B cell (primary cell): ENCODE results near the gene AKT3. TPM values are rescaled to one million over a fixed set of nuclear protein-coding genes. Genes with fewer than 3 reads are reported as not detected.

Experiments used
- ATAC-seq: fragments of 200-7000 bp; cut with Tn5 transposase; one replicate; pipeline ENCODE4 v1.10.0; 2021; ENCODE audit warnings: low read depth, mild to moderate bottlenecking, moderate number of reproducible peaks, moderate library complexity
- CTCF ChIA-PET: fragments of 350-600 bp; sonication (Branson Sonifier 250); formaldehyde crosslinking; loops from one replicate; lab custom pipeline; 2021; ENCODE audit warnings: antibody characterized with exemption, inconsistent platforms; lab: Charles Lee
- POLR2A ChIA-PET: fragments of 350-600 bp; sonication (Branson Sonifier 250); formaldehyde crosslinking; loops from one replicate; lab custom pipeline; 2021; ENCODE audit warnings: antibody characterized with exemption; lab: Charles Lee
- DNase-seq: peaks from one replicate; pipeline ENCODE4 v3.0.0; 2013
- H2AFZ ChIP-seq: 2 replicates; pipeline ENCODE4 v1.6.1; 2012; ENCODE audit warnings: mild to moderate bottlenecking, low read depth, low read length; ENCODE audit not compliant: insufficient read depth, poor library complexity, severe bottlenecking
- H3K27ac ChIP-seq, 2 donors: 1 replicate in 1 of 2; 2 replicates in 1 of 2; pipeline ENCODE4 v1.5.1; 2012 to 2013; ENCODE audit warnings: low read length in 2 of 2, mild to moderate bottlenecking in 2 of 2, moderate library complexity in 1 of 2
- H3K27me3 ChIP-seq, 4 experiments: fragments of 200-600 bp in 1 of 4; sonication (generic) in 1 of 4; replicated peaks in 1 of 4; 1 replicate in 2 of 4; 2 replicates in 2 of 4; pipeline versions ENCODE4 v1.6.1 to v1.7.0; 2013 to 2016; ENCODE audit warnings: low read length in 3 of 4, mild to moderate bottlenecking in 2 of 4, mixed read lengths in 1 of 4, moderate library complexity in 1 of 4; ENCODE audit not compliant: insufficient read depth in 4 of 4, control insufficient read depth in 3 of 4; ENCODE audit errors: control extremely low read depth in 1 of 4
- H3K36me3 ChIP-seq, 2 experiments: replicated peaks in 1 of 2; 1 replicate in 1 of 2; 2 replicates in 1 of 2; pipeline versions ENCODE4 v1.6.1 to v1.7.1; 2013; ENCODE audit warnings: low read length in 1 of 2; ENCODE audit not compliant: insufficient read depth in 2 of 2, control insufficient read depth in 1 of 2; ENCODE audit errors: control extremely low read depth in 1 of 2, extremely low read depth in 1 of 2
- H3K4me1 ChIP-seq, 2 donors: fragments of 200-600 bp in 1 of 2; sonication (generic) in 1 of 2; 1 replicate in 1 of 2; 2 replicates in 1 of 2; pipeline versions ENCODE4 v1.5.1 to v1.6.1; 2013 to 2017; ENCODE audit warnings: low read length in 2 of 2; ENCODE audit not compliant: control insufficient read depth in 2 of 2, insufficient read depth in 2 of 2
- H3K4me2 ChIP-seq: replicated peaks from 2 replicates; pipeline ENCODE3; 2012; ENCODE audit warnings: mild to moderate bottlenecking, low read depth, low read length; ENCODE audit not compliant: poor library complexity, severe bottlenecking
- H3K4me3 ChIP-seq, 5 experiments: fragments of 200-600 bp in 1 of 5; sonication (generic) in 1 of 5; 1 replicate in 3 of 5; 2 replicates in 2 of 5; pipeline versions ENCODE4 v1.5.1 to v1.7.0; 2011 to 2016; ENCODE audit warnings: low read length in 4 of 5, mild to moderate bottlenecking in 4 of 5, low read depth in 2 of 5, control low read depth in 1 of 5, moderate library complexity in 1 of 5; ENCODE audit not compliant: insufficient read depth in 1 of 5; ENCODE audit errors: control extremely low read depth in 1 of 5, extremely low read depth in 1 of 5
- H3K79me2 ChIP-seq: fragments of 200-600 bp; sonication (generic); one replicate; pipeline ENCODE4 v1.6.0; 2016; ENCODE audit warnings: low read length; ENCODE audit not compliant: control insufficient read depth, insufficient read depth
- H3K9ac ChIP-seq: fragments of 200-600 bp; sonication (generic); 2 replicates; pipeline ENCODE4 v1.6.1; 2017; ENCODE audit warnings: mild to moderate bottlenecking, low read length, moderate library complexity
- H3K9me3 ChIP-seq, 3 donors: one replicate each; pipeline versions ENCODE4 v1.6.1 to v1.7.1; 2013; ENCODE audit warnings: low read length in 2 of 3; ENCODE audit not compliant: control insufficient read depth in 2 of 3, insufficient read depth in 1 of 3; ENCODE audit errors: control extremely low read depth in 1 of 3
- H4K20me1 ChIP-seq: 2 replicates; pipeline ENCODE4 v1.6.0; 2012; ENCODE audit warnings: mild to moderate bottlenecking, low read length; ENCODE audit not compliant: insufficient read depth, control insufficient read depth, poor library complexity, severe bottlenecking
- H3K27ac Mint-ChIP-seq: one replicate; pipeline ENCODE4 v1.8.0; 2021; ENCODE audit warnings: mixed read lengths
- H3K27me3 Mint-ChIP-seq: one replicate; pipeline ENCODE4 v1.8.0; 2021; ENCODE audit warnings: mixed read lengths
- H3K4me1 Mint-ChIP-seq: one replicate; pipeline ENCODE4 v1.8.0; 2021; ENCODE audit warnings: mixed read lengths
- H3K4me3 Mint-ChIP-seq: one replicate; pipeline ENCODE4 v1.8.0; 2021; ENCODE audit warnings: mixed read lengths
- H3K9me3 Mint-ChIP-seq: one replicate; pipeline ENCODE4 v1.8.0; 2022; ENCODE audit warnings: mixed read lengths; ENCODE audit not compliant: insufficient read depth
- EZH2 ChIP-seq: IDR thresholded peaks from 2 replicates; pipeline ENCODE4 v1.6.1; 2012; ENCODE audit warnings: borderline replicate concordance, low read depth, mild to moderate bottlenecking, moderate library complexity, low read length; ENCODE audit not compliant: insufficient read depth, poor library complexity, severe bottlenecking
- WGBS: methylation state at CpG from one replicate; pipeline ENCODE4 v1.1.5; 2013; ENCODE audit warnings: missing lambda C conversion rate; ENCODE audit not compliant: insufficient coverage; 5-methylcytosine and 5-hydroxymethylcytosine counted together
- intact Hi-C: fragments of 100-400 bp; cut with micrococcal nuclease; formaldehyde crosslinking; loops from one replicate; pipeline ENCODE4 v1.10.0; 2022
- polyA plus RNA-seq: library from polyadenylated mRNA; depleted of rRNA; stranded (reverse); fragments of >200 nt; gene quantifications from 2 replicates; pipeline ENCODE4 v1.2.3, GENCODE V29; 2012
- total RNA-seq, 2 donors: library from RNA; stranded (reverse); fragments of 120-200 nt in 1 of 2; gene quantifications; 1 replicate in 1 of 2; 2 replicates in 1 of 2; pipeline versions ENCODE4 v1.2.3 to v1.2.4, GENCODE V29; 2013 to 2022
- TF ChIP-seq, protein P1 (sequence below): fragments of 200-600 bp; IDR thresholded peaks from one replicate; pipeline ENCODE4 v1.8.0; 2022; ENCODE audit warnings: antibody characterized with exemption, mild to moderate bottlenecking

The AKT3 gene
- total and polyA plus RNA-seq, 2 donors (not counting 1 experiment from before 2014, with no cell fraction given), result 4.4 to 148 TPM

DNA sequence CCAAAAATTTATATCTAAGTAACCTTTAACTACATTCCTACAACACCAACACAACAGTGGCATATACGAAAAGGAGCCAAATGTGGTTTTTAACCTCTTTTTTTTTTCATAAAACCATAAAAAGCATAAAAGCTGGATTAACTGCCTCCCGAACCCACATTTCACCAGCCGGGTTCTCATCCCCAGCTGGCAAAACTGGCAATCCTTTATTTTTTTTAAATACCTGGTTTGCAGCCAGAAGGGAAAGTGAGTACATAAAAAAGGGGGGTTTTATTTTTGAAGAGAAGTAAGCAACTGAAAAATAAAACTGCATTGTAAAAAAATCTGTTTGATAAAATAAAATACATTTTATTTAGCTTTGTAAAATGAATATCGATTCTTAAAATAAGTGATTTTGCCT is 295.4 kb downstream of the AKT3 start:
- no peaks in the 10 kb centered on the region for H3K79me2 ChIP-seq
- H3K4me2 ChIP-seq, result no peak overlapping the region
- Mint-ChIP-seq H3K4me3 (no peak overlapping the region), H3K27me3 (no peaks in the 10 kb centered on the region), H3K9me3 (no peaks in the 10 kb centered on the region), H3K27ac (no peak overlapping the region), H3K4me1 (no peaks in the 10 kb centered on the region)
- no peak overlapping the region for H3K4me3 ChIP-seq
- H3K27me3 ChIP-seq, result no peaks in the 10 kb centered on the region
- whole genome bisulfite sequencing, result 100% methylated on average over 1 of the region's 4 CpGs
- ChIA-PET CTCF (no interaction called here), POLR2A (no interaction called here)
- no peak overlapping the region for H3K27ac ChIP-seq
- no peaks in the 10 kb centered on the region for H3K4me1 ChIP-seq
- no peaks in the 10 kb centered on the region for H3K36me3 ChIP-seq
- ATAC-seq (no peak), DNase-seq (no peak)
- no peak for TF ChIP-seq EZH2
- TF ChIP-seq, protein P1, sequence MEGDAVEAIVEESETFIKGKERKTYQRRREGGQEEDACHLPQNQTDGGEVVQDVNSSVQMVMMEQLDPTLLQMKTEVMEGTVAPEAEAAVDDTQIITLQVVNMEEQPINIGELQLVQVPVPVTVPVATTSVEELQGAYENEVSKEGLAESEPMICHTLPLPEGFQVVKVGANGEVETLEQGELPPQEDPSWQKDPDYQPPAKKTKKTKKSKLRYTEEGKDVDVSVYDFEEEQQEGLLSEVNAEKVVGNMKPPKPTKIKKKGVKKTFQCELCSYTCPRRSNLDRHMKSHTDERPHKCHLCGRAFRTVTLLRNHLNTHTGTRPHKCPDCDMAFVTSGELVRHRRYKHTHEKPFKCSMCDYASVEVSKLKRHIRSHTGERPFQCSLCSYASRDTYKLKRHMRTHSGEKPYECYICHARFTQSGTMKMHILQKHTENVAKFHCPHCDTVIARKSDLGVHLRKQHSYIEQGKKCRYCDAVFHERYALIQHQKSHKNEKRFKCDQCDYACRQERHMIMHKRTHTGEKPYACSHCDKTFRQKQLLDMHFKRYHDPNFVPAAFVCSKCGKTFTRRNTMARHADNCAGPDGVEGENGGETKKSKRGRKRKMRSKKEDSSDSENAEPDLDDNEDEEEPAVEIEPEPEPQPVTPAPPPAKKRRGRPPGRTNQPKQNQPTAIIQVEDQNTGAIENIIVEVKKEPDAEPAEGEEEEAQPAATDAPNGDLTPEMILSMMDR, result no peak
- H4K20me1 ChIP-seq, result no peaks in the 10 kb centered on the region
- no peak overlapping the region for H2AFZ ChIP-seq
- no peak overlapping the region for H3K9ac ChIP-seq
- no peaks in the 10 kb centered on the region for H3K9me3 ChIP-seq
- intact Hi-C loops, result no loop called here

DNA sequence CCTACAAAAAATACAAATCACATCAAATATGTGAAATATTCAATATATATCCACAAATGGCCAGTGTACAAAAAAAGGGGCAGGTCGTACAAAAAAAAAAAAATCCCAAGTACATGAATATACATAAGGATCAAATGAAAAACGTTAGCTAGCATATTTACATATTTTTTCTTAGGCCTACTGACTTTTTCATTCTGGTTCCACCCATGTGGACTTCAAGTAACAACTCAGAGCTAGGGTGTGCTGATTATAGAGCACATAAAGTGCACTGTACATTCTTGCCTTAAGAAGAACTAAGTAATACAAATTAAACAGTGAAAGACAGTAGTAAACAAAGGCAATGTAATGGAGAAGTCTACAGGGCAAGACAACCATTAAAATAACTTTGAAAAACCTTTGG is 297.0 kb downstream of the AKT3 start:
- Histone ChIP-seq H3K27me3 (no peaks in the 10 kb centered on the region), H4K20me1 (no peaks in the 10 kb centered on the region), H2AFZ (no peak overlapping the region), H3K9me3 (no peaks in the 10 kb centered on the region), H3K4me3 (no peak overlapping the region), H3K27ac (no peak overlapping the region), H3K4me1 (no peaks in the 10 kb centered on the region), H3K9ac (no peak overlapping the region), H3K36me3 (no peaks in the 10 kb centered on the region), H3K4me2 (no peak overlapping the region), H3K79me2 (no peaks in the 10 kb centered on the region)
- DNase-seq (no peak), ATAC-seq (no peak)
- ChIA-PET CTCF (no interaction called here), POLR2A (no interaction called here)
- H3K4me1 Mint-ChIP-seq, result no peaks in the 10 kb centered on the region
- no CpG with 5 or more reads among the region's 2 CpGs for WGBS
- H3K9me3 Mint-ChIP-seq, result no peaks in the 10 kb centered on the region
- no peak for TF ChIP-seq EZH2
- TF ChIP-seq, protein P1, result no peak
- H3K4me3 Mint-ChIP-seq, result no peak overlapping the region
- H3K27me3 Mint-ChIP-seq, result no peaks in the 10 kb centered on the region
- intact Hi-C loops, result no loop called here
- no peak overlapping the region for H3K27ac Mint-ChIP-seq
